ENCODE results near the gene DEFB131B.
"Not testable (repeated sequence)": the region's sequence is repeated elsewhere in the genome, so short reads cannot be mapped to it uniquely, and the experiment has no call there.

Gene DEFB131B

GRCh38 chr11:71911321-71911985 is 33.2 kb downstream of the DEFB131B start:
- DNase-seq (ENCODE audit: low read depth), result peak; percentile 39

GRCh38 chr11:71911986-71912340 is 33.7 kb downstream of the DEFB131B start:
- not testable (repeated sequence) for DNase-seq (ENCODE audit: low read depth)

GRCh38 chr11:71913756-71914526 is 35.7 kb downstream of the DEFB131B start:
- no peak for DNase-seq (ENCODE audit: low read depth)

- DNase-seq (ENCODE audit: low read depth), result no peak
Measured at GRCh38 chr11:71914617-71915189, 36.5 kb downstream of the DEFB131B start.

- no peak for DNase-seq (ENCODE audit: low read depth)
Measured at GRCh38 chr11:71917646-71918140, 39.4 kb downstream of the DEFB131B start.

GRCh38 chr11:71927820-71928736 is 49.8 kb downstream of the DEFB131B start, which contains the start of gene XNDC1N:
TSS of gene XNDC1N (minus strand) at chr11:71928594. CDS start at chr11:71923353, 5,241 bp downstream.
- peak; percentile 44 for DNase-seq (ENCODE audit: low read depth)

- peak; percentile 98 for DNase-seq (ENCODE audit: low read depth)
Measured at GRCh38 chr11:71928737-71929443, 50.6 kb downstream of the DEFB131B start, which contains the start of gene RNF121. TSS of gene RNF121 (plus strand) at chr11:71929046. CDS start at chr11:71929062, 16 bp downstream.

GRCh38 chr11:71929491-71929890 is 51.2 kb downstream of the DEFB131B start:
- DNase-seq (ENCODE audit: low read depth), result no peak

- no peak for DNase-seq (ENCODE audit: low read depth)
Measured at GRCh38 chr11:71930556-71931244, 52.4 kb downstream of the DEFB131B start.

- DNase-seq (ENCODE audit: low read depth), result no peak
Measured at GRCh38 chr11:71931245-71931602, 53.0 kb downstream of the DEFB131B start.

- DNase-seq (ENCODE audit: low read depth), result no peak
Measured at GRCh38 chr11:71933141-71933933, 55.1 kb downstream of the DEFB131B start.

Data from stimulated activated CD8-positive, alpha-beta memory T cell treated with anti-CD3 and anti-CD28 coated beads, Interleukin-4, amount 100 ng/mL, for 24 hours (primary cell).